ENCODE data around the gene KIF26B. TPM values are rescaled to one million over a fixed set of nuclear protein-coding genes. Genes with fewer than 3 reads are reported as not detected.
A peak's percentile ranks its signal among the peaks of the same experiment; 100 is the strongest.
"Not testable (repeated sequence)": the region's sequence is repeated elsewhere in the genome, so short reads cannot be mapped to it uniquely, and the experiment has no call there.

KIF26B gene
- total RNA-seq, 1 experiment from 2014 or later, result 1.6 TPM

DNA sequence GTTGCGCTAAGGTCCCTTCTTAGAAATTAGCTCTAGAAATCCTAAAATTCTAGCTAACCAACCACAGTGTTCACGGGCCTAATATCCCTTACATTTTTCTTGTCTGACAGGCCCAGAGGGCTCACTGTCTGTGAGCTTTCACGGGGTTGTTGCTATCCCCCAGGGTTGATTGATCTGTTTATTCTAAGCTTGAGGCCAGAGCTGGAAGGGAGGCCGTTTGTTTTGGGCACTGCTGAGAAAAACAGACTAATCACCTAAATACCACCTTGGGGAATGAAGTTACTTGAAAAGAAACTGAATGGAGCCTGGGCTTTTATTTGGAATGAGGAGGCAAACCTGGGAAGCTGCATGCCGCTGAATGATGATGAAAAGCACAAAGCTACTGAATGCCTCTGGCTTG is 162.4 kb downstream of the KIF26B start:
- ChIA-PET POLR2A (interaction anchor here (0.6 to 0.7 kb wide), 2 partner anchors 120 to 624 kb away, joined by 3 to 4 read pairs; no protein-coding TSS in a partner anchor), CTCF (interaction anchor here (0.6 to 1.6 kb wide), 7 partner anchors 20 to 817 kb away, joined by 3 to 5 read pairs (median 3); no protein-coding TSS in a partner anchor)
- DNase-seq (ENCODE audit: unreplicated experiment), result no peak
- no peak for TF ChIP-seq CTCF (IDR thresholded peaks at IDR 0.05; ENCODE audit: unreplicated experiment)
- no peaks in the 10 kb centered on the region for H3K9me3 Mint-ChIP-seq (ENCODE audit: unreplicated experiment)
- no peaks in the 10 kb centered on the region for H3K36me3 Mint-ChIP-seq (ENCODE audit: insufficient read depth, unreplicated experiment)
- intact Hi-C loops (cut with micrococcal nuclease), result no loop called here
- no peaks in the 10 kb centered on the region for H3K4me1 Mint-ChIP-seq (ENCODE audit: insufficient read depth, unreplicated experiment)
- H3K4me3 Mint-ChIP-seq (ENCODE audit: unreplicated experiment), result no peak overlapping the region
- H3K27me3 Mint-ChIP-seq (ENCODE audit: insufficient read depth, unreplicated experiment), result peaks cover 28% of the 10 kb centered on the region
- no TSS peak for BruUV-seq (replicated peaks)
- no peak overlapping the region for H3K27ac Mint-ChIP-seq (ENCODE audit: low read depth, unreplicated experiment)

DNA sequence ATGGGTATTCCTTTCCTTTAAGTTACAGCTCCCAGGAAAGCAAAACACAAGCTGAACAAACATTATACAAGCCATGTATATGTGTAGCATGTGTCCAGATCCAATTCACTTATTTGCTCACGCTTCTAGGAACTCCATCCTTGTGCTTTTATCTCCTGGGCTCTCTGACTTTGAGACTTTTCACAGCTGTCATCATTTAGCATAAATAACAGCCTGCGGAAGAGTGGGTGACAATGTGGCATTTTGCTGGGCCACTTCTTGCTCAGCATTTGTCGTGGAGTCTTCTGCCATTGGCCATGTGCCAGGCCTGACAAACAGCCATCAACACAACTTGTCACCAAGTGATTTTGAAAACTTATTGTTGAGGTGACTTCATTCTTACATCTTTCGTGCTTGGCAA is 164.3 kb downstream of the KIF26B start:
- Mint-ChIP-seq H3K4me1 (ENCODE audit: insufficient read depth, unreplicated experiment) (no peaks in the 10 kb centered on the region), H3K36me3 (ENCODE audit: insufficient read depth, unreplicated experiment) (no peaks in the 10 kb centered on the region), H3K9me3 (ENCODE audit: unreplicated experiment) (no peaks in the 10 kb centered on the region), H3K27me3 (ENCODE audit: insufficient read depth, unreplicated experiment) (peaks cover 28% of the 10 kb centered on the region), H3K4me3 (ENCODE audit: unreplicated experiment) (no peak overlapping the region), H3K27ac (ENCODE audit: low read depth, unreplicated experiment) (no peak overlapping the region)
- no TSS peak for BruUV-seq (replicated peaks)
- intact Hi-C loops (cut with micrococcal nuclease), result no loop called here
- no peak for TF ChIP-seq CTCF (IDR thresholded peaks at IDR 0.05; ENCODE audit: unreplicated experiment)
- DNase-seq (ENCODE audit: unreplicated experiment), result no peak
- CTCF ChIA-PET, result interaction anchor here (0.7 to 1.0 kb wide), 4 partner anchors 162 to 1132 kb away, joined by 3 to 4 read pairs (median 3); no protein-coding TSS in a partner anchor
- POLR2A ChIA-PET, result interaction anchor here (0.6 to 0.7 kb wide), 2 partner anchors 13 to 275 kb away, joined by 3 read pairs; no protein-coding TSS in a partner anchor

- no TSS peak for BruUV-seq (replicated peaks)
- peak; percentile 55 for DNase-seq (ENCODE audit: unreplicated experiment)
These were observed 167.9 kb downstream of the KIF26B start for GRCh38 chr1:245322673-245323072.

DNA sequence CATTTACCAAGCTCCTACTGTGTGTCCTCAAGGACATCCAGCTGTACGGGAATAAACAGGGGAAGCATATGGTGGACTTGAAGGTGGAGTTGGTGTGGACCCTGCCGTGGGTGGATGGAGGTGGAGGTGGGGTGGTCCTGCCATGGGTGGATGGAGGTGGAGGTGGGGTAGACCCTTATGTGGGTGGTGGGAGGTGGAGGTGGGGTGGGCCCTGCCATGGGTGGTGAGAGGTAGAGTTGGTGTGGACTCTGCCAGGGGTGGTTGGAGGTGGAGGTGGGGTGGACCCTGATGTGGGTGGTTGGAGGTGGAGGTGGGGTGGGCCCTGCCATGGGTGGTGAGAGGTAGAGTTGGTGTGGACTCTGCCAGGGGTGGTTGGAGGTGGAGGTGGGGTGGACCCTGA is 169.0 kb downstream of the KIF26B start:
- ChIA-PET POLR2A (interaction anchor here (0.6 kb wide), 2 partner anchors 17 to 656 kb away, joined by 3 read pairs; no protein-coding TSS in a partner anchor), CTCF (interaction anchor here (0.6 to 2.9 kb wide), 14 partner anchors 12 to 1123 kb away, joined by 3 to 18 read pairs (median 6); no protein-coding TSS in a partner anchor)
- DNase-seq (ENCODE audit: unreplicated experiment); BruUV-seq (replicated peaks); H3K27ac Mint-ChIP-seq (ENCODE audit: low read depth, unreplicated experiment); H3K4me3 Mint-ChIP-seq (ENCODE audit: unreplicated experiment); H3K36me3 Mint-ChIP-seq (ENCODE audit: insufficient read depth, unreplicated experiment); H3K9me3 Mint-ChIP-seq (ENCODE audit: unreplicated experiment); H3K27me3 Mint-ChIP-seq (ENCODE audit: insufficient read depth, unreplicated experiment); H3K4me1 Mint-ChIP-seq (ENCODE audit: insufficient read depth, unreplicated experiment): not testable (repeated sequence)
- intact Hi-C loops (cut with micrococcal nuclease), result loop anchor here (2.0 to 10.0 kb wide), 3 partner anchors 171 to 957 kb away; partner anchors contain the start of gene KIF26B

More at GRCh38 chr1:245322673-245323072, 167.9 kb downstream of the KIF26B start:
- intact Hi-C loops (cut with micrococcal nuclease), result loop anchor here (1.0 to 10.0 kb wide), 6 partner anchors 170 to 1129 kb away; partner anchors contain the start of gene KIF26B
- Mint-ChIP-seq H3K27ac (ENCODE audit: low read depth, unreplicated experiment) (no peak overlapping the region), H3K4me1 (ENCODE audit: insufficient read depth, unreplicated experiment) (no peaks in the 10 kb centered on the region), H3K27me3 (ENCODE audit: insufficient read depth, unreplicated experiment) (peaks cover 20% of the 10 kb centered on the region), H3K4me3 (ENCODE audit: unreplicated experiment) (no peak overlapping the region), H3K36me3 (ENCODE audit: insufficient read depth, unreplicated experiment) (no peaks in the 10 kb centered on the region), H3K9me3 (ENCODE audit: unreplicated experiment) (no peaks in the 10 kb centered on the region)
- POLR2A ChIA-PET, result interaction anchor here (0.6 to 1.2 kb wide), 3 partner anchors 169 to 694 kb away, joined by 3 to 4 read pairs (median 3); no protein-coding TSS in a partner anchor
- peak; percentile 46 for TF ChIP-seq CTCF (IDR thresholded peaks at IDR 0.05; ENCODE audit: unreplicated experiment)
- CTCF ChIA-PET, result interaction anchor here (0.6 to 2.3 kb wide), 34 partner anchors 8 to 1170 kb away, joined by 3 to 29 read pairs (median 4); partner anchors contain the start of gene KIF26B
